ENCODE results near the gene SCAPER.
"Not testable (repeated sequence)": the region's sequence is repeated elsewhere in the genome, so short reads cannot be mapped to it uniquely, and the experiment has no call there.

Gene SCAPER

GRCh38 chr15:76718863-76719262 lies 186.3 kb downstream of the SCAPER start:
- DNase-seq (ENCODE audit: extremely low spot score): no peak
- ChIA-PET POLR2A (no interaction called here), CTCF (no interaction called here)
- TF ChIP-seq CTCF (IDR thresholded peaks at IDR 0.05; ENCODE audit: control extremely low read depth, extremely low read depth, low read depth, missing control alignments): no peak

GRCh38 chr15:76714950-76715349 lies 190.2 kb downstream of the SCAPER start:
- DNase-seq (ENCODE audit: extremely low spot score): no peak
- no peak for TF ChIP-seq CTCF (IDR thresholded peaks at IDR 0.05; ENCODE audit: control extremely low read depth, extremely low read depth, low read depth, missing control alignments)
- ChIA-PET POLR2A (no interaction called here), CTCF (interaction anchor here (1.6 kb wide), 1 partner anchor 9 kb away, joined by 6 read pairs; no protein-coding TSS in a partner anchor)

- no peak for TF ChIP-seq CTCF (IDR thresholded peaks at IDR 0.05; ENCODE audit: control extremely low read depth, extremely low read depth, low read depth, missing control alignments)
- DNase-seq (ENCODE audit: extremely low spot score): peak; percentile 23
- POLR2A ChIA-PET: no interaction called here
- CTCF ChIA-PET: no interaction called here
Observed at GRCh38 chr15:76711351-76711827, 193.8 kb downstream of the SCAPER start.

- DNase-seq (ENCODE audit: extremely low spot score); CTCF ChIA-PET; POLR2A ChIA-PET: not testable (repeated sequence)
Observed at GRCh38 chr15:76704032-76704431, 201.1 kb downstream of the SCAPER start.

GRCh38 chr15:76696840-76697239 lies 208.3 kb downstream of the SCAPER start:
- TF ChIP-seq CTCF (IDR thresholded peaks at IDR 0.05; ENCODE audit: control extremely low read depth, extremely low read depth, low read depth, missing control alignments): no peak
- POLR2A ChIA-PET: no interaction called here

GRCh38 chr15:76692546-76692945 lies 212.6 kb downstream of the SCAPER start:
- CTCF ChIA-PET; DNase-seq (ENCODE audit: extremely low spot score); POLR2A ChIA-PET: not testable (repeated sequence)

More at GRCh38 chr15:76696840-76697239, 208.3 kb downstream of the SCAPER start:
- DNase-seq (ENCODE audit: extremely low spot score): no peak
- CTCF ChIA-PET: no interaction called here

GRCh38 chr15:76687592-76687991 lies 217.5 kb downstream of the SCAPER start:
- CTCF ChIA-PET; DNase-seq (ENCODE audit: extremely low spot score); POLR2A ChIA-PET: not testable (repeated sequence)

- TF ChIP-seq CTCF (IDR thresholded peaks at IDR 0.05; ENCODE audit: control extremely low read depth, extremely low read depth, low read depth, missing control alignments): no peak
- no peak for DNase-seq (ENCODE audit: extremely low spot score)
- ChIA-PET POLR2A (no interaction called here), CTCF (no interaction called here)
Observed at GRCh38 chr15:76684002-76684401, 221.1 kb downstream of the SCAPER start.
